MCF 10A (cell line): ENCODE results near the gene GRIK1. TPM values are rescaled to one million over a fixed set of nuclear protein-coding genes. Genes with fewer than 3 reads are reported as not detected.

ENCODE experiments used
- BruUV-seq: library from RNA; stranded (reverse); fragments of 400-500 nt; replicated peaks from 2 replicates; lab custom pipeline; 2021; lab: Mats Ljungman, UMichigan
- CTCF ChIA-PET: fragments of 300-600 bp; sonication (Branson Sonifier 250); formaldehyde crosslinking; extraction: SDS; loops from one replicate; lab custom pipeline; 2021; ENCODE audit warnings: antibody characterized with exemption, inconsistent platforms; lab: Yijun Ruan, JAX
- POLR2A ChIA-PET: fragments of 300-600, 350-650 bp; sonication (Branson Sonifier 250); formaldehyde crosslinking; extraction: SDS; loops from one replicate; lab custom pipeline; 2020; ENCODE audit warnings: antibody characterized with exemption, inconsistent platforms; lab: Yijun Ruan, JAX
- DNase-seq: peaks from one replicate; pipeline ENCODE4 v3.0.0-alpha.2; 2018; ENCODE audit not compliant: unreplicated experiment
- H3K27ac Mint-ChIP-seq: one replicate; pipeline ENCODE4 v1.8.0; 2022; ENCODE audit warnings: mild to moderate bottlenecking, low read depth, mixed read lengths; ENCODE audit not compliant: unreplicated experiment
- H3K27me3 Mint-ChIP-seq: one replicate; pipeline ENCODE4 v1.8.0; 2022; ENCODE audit warnings: mixed read lengths; ENCODE audit not compliant: insufficient read depth, unreplicated experiment
- H3K36me3 Mint-ChIP-seq: one replicate; pipeline ENCODE4 v1.8.0; 2022; ENCODE audit warnings: mild to moderate bottlenecking, moderate library complexity, mixed read lengths; ENCODE audit not compliant: insufficient read depth, unreplicated experiment
- H3K4me1 Mint-ChIP-seq: one replicate; pipeline ENCODE4 v1.8.0; 2022; ENCODE audit warnings: mixed read lengths; ENCODE audit not compliant: insufficient read depth, unreplicated experiment
- H3K4me3 Mint-ChIP-seq: one replicate; pipeline ENCODE4 v1.8.0; 2022; ENCODE audit warnings: mild to moderate bottlenecking, moderate library complexity, mixed read lengths; ENCODE audit not compliant: unreplicated experiment
- H3K9me3 Mint-ChIP-seq: one replicate; pipeline ENCODE4 v1.8.0; 2022; ENCODE audit warnings: mixed read lengths; ENCODE audit not compliant: unreplicated experiment
- intact Hi-C: fragments of 100-400 bp; cut with micrococcal nuclease; formaldehyde crosslinking; loops from 2 replicates; pipeline ENCODE4 v1.14.1; 2022
- total RNA-seq: library from RNA; stranded (reverse); gene quantifications from 2 replicates; pipeline ENCODE4 v1.2.3, GENCODE V29; 2022
- TF ChIP-seq, protein P1 (sequence below): fragments of 200-600 bp; IDR thresholded peaks from one replicate; pipeline ENCODE4 v1.8.0; 2022; ENCODE audit warnings: antibody characterized with exemption, mild to moderate bottlenecking; ENCODE audit not compliant: unreplicated experiment

GRIK1 gene
- total RNA-seq, 1 experiment from 2014 or later, result not detected

DNA sequence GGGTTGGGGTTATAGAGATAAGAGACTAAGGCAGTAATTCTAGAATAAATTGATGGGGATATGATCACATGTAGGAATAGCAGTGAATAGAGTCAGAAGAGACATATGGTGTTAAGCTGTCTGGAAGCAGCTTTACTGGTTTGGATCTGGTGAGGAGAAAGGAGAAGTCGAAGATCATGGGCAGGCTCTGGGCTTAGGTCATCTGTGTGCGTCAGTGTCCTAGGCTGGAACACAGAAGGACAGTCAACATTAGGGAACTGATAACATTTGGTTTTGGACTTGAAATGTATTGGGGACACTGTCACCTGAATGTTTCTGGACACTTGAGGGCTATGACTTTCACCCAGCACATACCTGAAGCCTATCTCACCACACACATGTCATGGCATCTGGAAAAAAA lies 13.9 kb upstream of the GRIK1 start:
- POLR2A ChIA-PET, result interaction anchor here (0.7 kb wide), 1 partner anchor 19 kb away, joined by 3 read pairs; no protein-coding TSS in a partner anchor
- H3K4me3 Mint-ChIP-seq, result no peak overlapping the region
- CTCF ChIA-PET, result interaction anchor here (0.7 to 2.9 kb wide), 4 partner anchors 8 to 270 kb away, joined by 3 to 14 read pairs (median 4); no protein-coding TSS in a partner anchor
- TF ChIP-seq, protein P1, sequence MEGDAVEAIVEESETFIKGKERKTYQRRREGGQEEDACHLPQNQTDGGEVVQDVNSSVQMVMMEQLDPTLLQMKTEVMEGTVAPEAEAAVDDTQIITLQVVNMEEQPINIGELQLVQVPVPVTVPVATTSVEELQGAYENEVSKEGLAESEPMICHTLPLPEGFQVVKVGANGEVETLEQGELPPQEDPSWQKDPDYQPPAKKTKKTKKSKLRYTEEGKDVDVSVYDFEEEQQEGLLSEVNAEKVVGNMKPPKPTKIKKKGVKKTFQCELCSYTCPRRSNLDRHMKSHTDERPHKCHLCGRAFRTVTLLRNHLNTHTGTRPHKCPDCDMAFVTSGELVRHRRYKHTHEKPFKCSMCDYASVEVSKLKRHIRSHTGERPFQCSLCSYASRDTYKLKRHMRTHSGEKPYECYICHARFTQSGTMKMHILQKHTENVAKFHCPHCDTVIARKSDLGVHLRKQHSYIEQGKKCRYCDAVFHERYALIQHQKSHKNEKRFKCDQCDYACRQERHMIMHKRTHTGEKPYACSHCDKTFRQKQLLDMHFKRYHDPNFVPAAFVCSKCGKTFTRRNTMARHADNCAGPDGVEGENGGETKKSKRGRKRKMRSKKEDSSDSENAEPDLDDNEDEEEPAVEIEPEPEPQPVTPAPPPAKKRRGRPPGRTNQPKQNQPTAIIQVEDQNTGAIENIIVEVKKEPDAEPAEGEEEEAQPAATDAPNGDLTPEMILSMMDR, result no peak
- no TSS peak for BruUV-seq
- intact Hi-C loops, result no loop called here
- peaks cover 11% of the 10 kb centered on the region for H3K4me1 Mint-ChIP-seq
- H3K9me3 Mint-ChIP-seq, result peaks cover 7% of the 10 kb centered on the region
- H3K36me3 Mint-ChIP-seq, result no peaks in the 10 kb centered on the region
- H3K27me3 Mint-ChIP-seq, result peaks cover 72% of the 10 kb centered on the region
- H3K27ac Mint-ChIP-seq, result no peak overlapping the region
- no peak for DNase-seq

- H3K27ac Mint-ChIP-seq, result no peak overlapping the region
- TF ChIP-seq, protein P1, result no peak
- BruUV-seq, result no TSS peak
- H3K4me3 Mint-ChIP-seq, result no peak overlapping the region
- intact Hi-C loops, result no loop called here
- peaks cover 72% of the 10 kb centered on the region for H3K27me3 Mint-ChIP-seq
- peak; percentile 6 for DNase-seq
- POLR2A ChIA-PET, result interaction anchor here (0.7 kb wide), 1 partner anchor 19 kb away, joined by 3 read pairs; no protein-coding TSS in a partner anchor
- CTCF ChIA-PET, result interaction anchor here (0.7 to 2.9 kb wide), 4 partner anchors 8 to 271 kb away, joined by 3 to 14 read pairs (median 4); no protein-coding TSS in a partner anchor
- peaks cover 3% of the 10 kb centered on the region for H3K9me3 Mint-ChIP-seq
- H3K4me1 Mint-ChIP-seq, result peaks cover 11% of the 10 kb centered on the region
- H3K36me3 Mint-ChIP-seq, result no peaks in the 10 kb centered on the region
These were observed 13.3 kb upstream of the GRIK1 start for GRCh38 chr21:29953072-29953471.

GRCh38 chr21:29951911-29952310 lies 12.1 kb upstream of the GRIK1 start:
- no TSS peak for BruUV-seq
- ChIA-PET POLR2A (no interaction called here), CTCF (interaction anchor here (0.7 kb wide), 1 partner anchor 1021 kb away, joined by 4 read pairs; no protein-coding TSS in a partner anchor)
- no peak overlapping the region for H3K4me3 Mint-ChIP-seq
- H3K9me3 Mint-ChIP-seq, result no peaks in the 10 kb centered on the region
- intact Hi-C loops, result no loop called here
- H3K36me3 Mint-ChIP-seq, result no peaks in the 10 kb centered on the region
- H3K4me1 Mint-ChIP-seq, result peaks cover 11% of the 10 kb centered on the region
- peaks cover 79% of the 10 kb centered on the region for H3K27me3 Mint-ChIP-seq
- H3K27ac Mint-ChIP-seq, result no peak overlapping the region
- no peak for DNase-seq
- TF ChIP-seq, protein P1, result no peak

DNA sequence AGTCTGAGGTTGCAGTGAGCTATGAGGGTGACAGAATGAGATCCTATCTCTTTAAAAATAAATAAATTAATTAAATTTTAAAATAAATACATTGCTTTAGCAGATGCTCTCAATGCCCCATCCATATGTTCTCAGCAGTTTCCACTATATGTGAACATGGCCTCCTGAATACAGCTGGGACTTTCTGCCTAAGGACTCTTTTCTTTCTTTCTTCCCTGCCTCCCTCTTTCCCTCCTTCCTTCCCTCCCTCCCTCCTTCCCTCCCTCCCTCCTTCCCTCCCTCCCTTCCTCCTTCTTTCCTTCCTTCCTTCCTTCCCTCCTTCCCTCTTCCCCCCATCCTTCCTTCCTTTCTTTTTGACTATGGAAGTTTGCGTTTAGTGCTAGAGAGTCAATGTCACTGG lies 10.2 kb upstream of the GRIK1 start:
- H3K4me3 Mint-ChIP-seq, result no peak overlapping the region
- CTCF ChIA-PET, result interaction anchor here (0.6 kb wide), 1 partner anchor 89 kb away, joined by 3 read pairs; no protein-coding TSS in a partner anchor
- H3K27me3 Mint-ChIP-seq, result peaks cover 79% of the 10 kb centered on the region
- H3K36me3 Mint-ChIP-seq, result no peaks in the 10 kb centered on the region
- H3K27ac Mint-ChIP-seq, result no peak overlapping the region
- no TSS peak for BruUV-seq
- POLR2A ChIA-PET, result no interaction called here
- peaks cover 11% of the 10 kb centered on the region for H3K4me1 Mint-ChIP-seq
- no peak for DNase-seq
- intact Hi-C loops, result no loop called here
- TF ChIP-seq, protein P1, result no peak
- H3K9me3 Mint-ChIP-seq, result no peaks in the 10 kb centered on the region
